Measurements from ENCODE around the gene HARS1.

- no peak for TF ChIP-seq EP300 (IDR thresholded peaks at IDR 0.05; ENCODE audit: borderline replicate concordance in 1 of 2, control insufficient read depth in 1 of 2, low read depth in 2 of 2, low read length in 2 of 2)
- TF ChIP-seq CTCF (IDR thresholded peaks at IDR 0.05 in 2 of 3, conservative IDR thresholded peaks at IDR 0.05 in 1 of 3; ENCODE audit: control insufficient read depth in 2 of 3, extremely low read depth in 1 of 3, insufficient read depth in 1 of 3, low read depth in 3 of 3, low read length in 3 of 3), result no peak
- TF ChIP-seq CBFB (IDR thresholded peaks at IDR 0.05; ENCODE audit: low read depth), result no peak
- no peak for TF ChIP-seq BMI1 (IDR thresholded peaks at IDR 0.05; ENCODE audit: borderline replicate concordance)
Measured at GRCh38 chr5:140690376-140690932, 716 bp downstream of the HARS1 start.

Data from GM12878 (cell line).